Measurements from ENCODE around the gene RCBTB2. TPM values are rescaled to one million over a fixed set of nuclear protein-coding genes. Genes with fewer than 3 reads are reported as not detected.

The RCBTB2 gene
- 0.74 and 1.1 TPM in 2 replicates for total RNA-seq (2022)
- Bru-seq, nascent RNA = percentile 39 among the genes with signal in this experiment
- percentile 45 among the genes with signal in this experiment for BruChase-seq, experiment 1, labeled RNA remaining after a 2-hour chase
- BruChase-seq, experiment 2, labeled RNA remaining after a 6-hour chase = percentile 38 among the genes with signal in this experiment
- long read RNA-seq, partial matches to known transcripts = 0 of 1 reads
- long read RNA-seq, other reads (novel, unspliced or antisense) = 1 of 1 reads

DNA sequence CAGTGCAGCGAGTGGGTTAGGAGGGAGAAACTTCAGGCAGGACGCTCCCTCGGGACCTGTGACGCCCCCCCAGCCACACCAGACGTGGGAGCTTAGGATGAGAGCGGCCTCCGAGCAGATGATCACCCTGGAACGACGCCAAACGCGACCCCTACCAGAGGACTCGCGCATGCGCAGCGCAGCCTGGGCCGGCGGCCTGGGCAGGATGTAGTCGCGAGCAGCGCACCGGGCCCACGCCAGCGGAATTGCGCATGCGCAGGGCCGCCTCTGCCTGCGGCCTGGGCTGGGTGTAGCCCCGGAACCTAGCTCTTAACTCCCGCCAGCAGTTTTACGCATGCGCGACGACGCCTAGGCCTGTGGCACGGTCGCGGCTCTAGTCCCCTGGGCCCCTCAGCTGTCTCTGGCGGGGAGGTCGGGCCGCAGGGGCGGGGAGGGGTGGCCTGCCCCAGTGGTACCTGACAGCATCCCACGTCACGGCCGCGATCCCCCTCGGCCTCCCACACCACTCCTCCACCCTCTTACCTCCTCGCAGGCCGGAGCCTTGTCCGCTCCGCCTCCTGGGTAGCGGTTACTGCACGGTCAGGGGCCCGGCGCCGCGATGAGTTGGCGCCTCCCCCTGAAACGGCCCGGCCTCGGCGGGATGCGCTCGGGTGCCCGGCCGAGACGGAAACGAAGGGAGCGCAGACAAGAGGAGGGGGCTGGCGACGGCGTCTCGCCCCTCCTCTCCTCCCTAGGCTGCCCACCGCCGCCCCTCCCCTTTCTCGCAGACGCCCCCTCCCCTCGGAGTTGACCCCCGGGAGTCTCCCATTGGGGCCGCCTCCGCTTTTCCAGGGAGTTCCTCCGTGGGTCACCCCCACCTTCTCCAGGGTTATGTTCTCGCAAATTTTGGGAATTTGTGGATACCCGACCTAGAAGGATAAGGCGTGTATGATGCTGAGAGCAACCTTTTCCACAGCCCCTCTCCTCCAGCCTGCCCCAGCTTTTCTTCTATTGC is at the start of gene RCBTB2:
Gene RCBTB2 (minus strand): TSS at position 575 of the 994 bp plus-strand sequence. CDS start 11,141 bp downstream, outside the sequence.
- Mint-ChIP-seq H3K9me3 (ENCODE audit: unreplicated experiment) (peaks cover 18% of the 10 kb centered on the region), H3K4me1 (ENCODE audit: low read depth, unreplicated experiment) (no peaks in the 10 kb centered on the region), H3K36me3 (ENCODE audit: insufficient read depth, unreplicated experiment) (peaks cover 18% of the 10 kb centered on the region), H3K4me3 (ENCODE audit: unreplicated experiment) (peak within 1 kb of the TSS; percentile 91), H3K27ac (ENCODE audit: unreplicated experiment) (peak within 1 kb of the TSS; percentile 89), H3K27me3 (ENCODE audit: insufficient read depth, unreplicated experiment) (no peaks in the 10 kb centered on the region)
- BruUV-seq (replicated peaks) = no TSS peak
- Histone ChIP-seq H3K9me3 (no peaks in the 10 kb centered on the region; the same call in 1 of the 2 replicates), H3K36me3 (ENCODE audit: control insufficient read depth, insufficient read depth, low read length) (no peaks in the 10 kb centered on the region), H3K27me3 (replicated peaks; ENCODE audit: control insufficient read depth, insufficient read depth, low read length) (no peaks in the 10 kb centered on the region), H3K4me3 (ENCODE audit: low read depth, low read length) (peak within 1 kb of the TSS; percentile 97), H3K4me1 (peaks cover 12% of the 10 kb centered on the region)
- TF ChIP-seq, protein P1, sequence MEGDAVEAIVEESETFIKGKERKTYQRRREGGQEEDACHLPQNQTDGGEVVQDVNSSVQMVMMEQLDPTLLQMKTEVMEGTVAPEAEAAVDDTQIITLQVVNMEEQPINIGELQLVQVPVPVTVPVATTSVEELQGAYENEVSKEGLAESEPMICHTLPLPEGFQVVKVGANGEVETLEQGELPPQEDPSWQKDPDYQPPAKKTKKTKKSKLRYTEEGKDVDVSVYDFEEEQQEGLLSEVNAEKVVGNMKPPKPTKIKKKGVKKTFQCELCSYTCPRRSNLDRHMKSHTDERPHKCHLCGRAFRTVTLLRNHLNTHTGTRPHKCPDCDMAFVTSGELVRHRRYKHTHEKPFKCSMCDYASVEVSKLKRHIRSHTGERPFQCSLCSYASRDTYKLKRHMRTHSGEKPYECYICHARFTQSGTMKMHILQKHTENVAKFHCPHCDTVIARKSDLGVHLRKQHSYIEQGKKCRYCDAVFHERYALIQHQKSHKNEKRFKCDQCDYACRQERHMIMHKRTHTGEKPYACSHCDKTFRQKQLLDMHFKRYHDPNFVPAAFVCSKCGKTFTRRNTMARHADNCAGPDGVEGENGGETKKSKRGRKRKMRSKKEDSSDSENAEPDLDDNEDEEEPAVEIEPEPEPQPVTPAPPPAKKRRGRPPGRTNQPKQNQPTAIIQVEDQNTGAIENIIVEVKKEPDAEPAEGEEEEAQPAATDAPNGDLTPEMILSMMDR (IDR thresholded peaks at IDR 0.05; ENCODE audit: insufficient read depth in 1 of 2, low read depth in 1 of 2, low read length in 1 of 2, severe bottlenecking in 1 of 2, unreplicated experiment in 1 of 2) = no peak
- POLR2A ChIA-PET = interaction anchor here (0.6 to 1.0 kb wide), 5 partner anchors 10 to 811 kb away, joined by 3 to 8 read pairs (median 4); partner anchors contain the start of gene NUDT15
- peak; percentile 98 to 99 for DNase-seq
- intact Hi-C loops (cut with micrococcal nuclease; ENCODE audit: unreplicated experiment) = loop anchor here (2.0 kb wide), 1 partner anchor 48 kb away; no protein-coding TSS in a partner anchor
- CTCF ChIA-PET = interaction anchor here (0.6 to 1.2 kb wide), 9 partner anchors 13 to 1971 kb away, joined by 3 to 13 read pairs (median 3); partner anchors contain the start of genes MED4 and NUDT15

DNA sequence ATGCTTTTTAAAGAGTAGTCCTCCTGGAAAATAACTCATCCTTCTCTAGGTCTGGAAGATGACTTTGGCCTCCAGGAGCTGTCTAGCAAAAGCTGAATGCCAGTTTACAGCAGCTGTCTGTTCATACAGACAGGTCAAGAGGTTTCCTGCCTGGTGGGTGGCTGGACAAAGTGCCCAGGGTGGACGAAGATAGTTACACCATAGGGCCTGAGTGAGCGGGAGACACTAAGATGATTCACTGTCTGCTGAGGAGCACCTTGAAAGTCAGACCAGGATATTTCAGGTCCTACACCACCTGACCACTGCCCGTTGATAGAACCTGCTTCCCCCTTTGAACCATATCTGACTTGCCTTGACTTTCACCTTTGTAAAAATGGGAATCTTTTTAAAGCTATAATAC is 49.2 kb upstream of the RCBTB2 start:
- no peak for DNase-seq
- no peak overlapping the region for H3K4me3 ChIP-seq (ENCODE audit: low read depth, low read length)
- CTCF ChIA-PET = interaction anchor here (0.7 to 4.4 kb wide), 3 partner anchors 50 to 248 kb away, joined by 3 to 40 read pairs (median 4); no protein-coding TSS in a partner anchor
- intact Hi-C loops (cut with micrococcal nuclease; ENCODE audit: unreplicated experiment) = loop anchor here (5.0 kb wide), 1 partner anchor 350 kb away; the partner anchor contains the start of gene ITM2B
- Mint-ChIP-seq H3K27me3 (ENCODE audit: insufficient read depth, unreplicated experiment) (peaks cover 3% of the 10 kb centered on the region), H3K4me3 (ENCODE audit: unreplicated experiment) (no peak overlapping the region), H3K9me3 (ENCODE audit: unreplicated experiment) (no peaks in the 10 kb centered on the region), H3K4me1 (ENCODE audit: low read depth, unreplicated experiment) (no peaks in the 10 kb centered on the region), H3K36me3 (ENCODE audit: insufficient read depth, unreplicated experiment) (no peaks in the 10 kb centered on the region), H3K27ac (ENCODE audit: unreplicated experiment) (no peak overlapping the region)
- H3K9me3 ChIP-seq = no peaks in the 10 kb centered on the region
- BruUV-seq (replicated peaks) = no TSS peak
- H3K4me1 ChIP-seq = peaks cover 6% of the 10 kb centered on the region; the same call in 1 of the 2 replicates
- H3K27me3 ChIP-seq (replicated peaks; ENCODE audit: control insufficient read depth, insufficient read depth, low read length) = no peaks in the 10 kb centered on the region
- TF ChIP-seq, protein P1 (IDR thresholded peaks at IDR 0.05; ENCODE audit: insufficient read depth in 1 of 2, low read depth in 1 of 2, low read length in 1 of 2, severe bottlenecking in 1 of 2, unreplicated experiment in 1 of 2) = no peak
- POLR2A ChIA-PET = no interaction called here
- no peaks in the 10 kb centered on the region for H3K36me3 ChIP-seq (ENCODE audit: control insufficient read depth, insufficient read depth, low read length)

DNA sequence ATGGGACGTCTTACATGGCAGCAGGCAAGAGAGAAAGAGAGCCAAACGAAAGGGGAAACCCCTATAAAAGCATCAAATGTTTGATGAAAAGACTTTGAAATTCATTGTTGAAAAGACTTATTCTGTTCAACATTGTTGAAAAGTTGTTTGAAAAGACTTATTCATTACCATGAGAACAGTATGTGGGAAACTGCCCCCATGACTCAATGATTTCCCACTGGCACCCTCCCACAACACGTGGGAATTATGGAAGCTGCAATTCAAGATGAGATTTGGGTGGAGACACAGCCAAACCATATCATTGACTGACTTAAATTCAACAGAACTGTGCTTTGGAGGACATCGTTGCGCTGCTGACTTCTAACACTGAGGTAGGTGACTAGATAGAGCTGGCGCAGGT is 48.0 kb upstream of the RCBTB2 start:
- TF ChIP-seq, protein P1 (IDR thresholded peaks at IDR 0.05; ENCODE audit: insufficient read depth in 1 of 2, low read depth in 1 of 2, low read length in 1 of 2, severe bottlenecking in 1 of 2, unreplicated experiment in 1 of 2) = no peak
- no peaks in the 10 kb centered on the region for H3K36me3 ChIP-seq (ENCODE audit: control insufficient read depth, insufficient read depth, low read length)
- no peak overlapping the region for H3K27ac Mint-ChIP-seq (ENCODE audit: unreplicated experiment)
- no peaks in the 10 kb centered on the region for H3K27me3 ChIP-seq (replicated peaks; ENCODE audit: control insufficient read depth, insufficient read depth, low read length)
- DNase-seq = no peak
- no peaks in the 10 kb centered on the region for H3K4me1 Mint-ChIP-seq (ENCODE audit: low read depth, unreplicated experiment)
- H3K4me3 ChIP-seq (ENCODE audit: low read depth, low read length) = no peak overlapping the region
- H3K36me3 Mint-ChIP-seq (ENCODE audit: insufficient read depth, unreplicated experiment) = no peaks in the 10 kb centered on the region
- peaks cover 6% of the 10 kb centered on the region; the same call in 1 of the 2 replicates for H3K4me1 ChIP-seq
- H3K9me3 Mint-ChIP-seq (ENCODE audit: unreplicated experiment) = no peaks in the 10 kb centered on the region
- H3K4me3 Mint-ChIP-seq (ENCODE audit: unreplicated experiment) = no peak overlapping the region
- POLR2A ChIA-PET = no interaction called here
- CTCF ChIA-PET = interaction anchor here (0.9 to 4.4 kb wide), 4 partner anchors 21 to 454 kb away, joined by 3 to 40 read pairs (median 8); no protein-coding TSS in a partner anchor
- intact Hi-C loops (cut with micrococcal nuclease; ENCODE audit: unreplicated experiment) = loop anchor here (1.0 to 5.0 kb wide), 6 partner anchors 48 to 543 kb away; partner anchors contain the start of genes ITM2B and RCBTB2
- no peaks in the 10 kb centered on the region for H3K9me3 ChIP-seq
- BruUV-seq (replicated peaks) = no TSS peak
- peaks cover 3% of the 10 kb centered on the region for H3K27me3 Mint-ChIP-seq (ENCODE audit: insufficient read depth, unreplicated experiment)

Data from Caco-2 (cell line).